BJ (cell line): ENCODE data around the gene MAP3K9. TPM values are rescaled to one million over a fixed set of nuclear protein-coding genes. Genes with fewer than 3 reads are reported as not detected.

Source experiments
- CTCF ChIA-PET: fragments of 350-600 bp; formaldehyde crosslinking; extraction: SDS; loops from one replicate; lab custom pipeline; 2021; ENCODE audit warnings: antibody characterized with exemption, inconsistent platforms; lab: Yijun Ruan, JAX
- POLR2A ChIA-PET: fragments of 300-600 bp; sonication (Branson Sonifier 250); formaldehyde crosslinking; extraction: SDS; loops from one replicate; lab custom pipeline; 2021; ENCODE audit warnings: antibody characterized with exemption; lab: Charles Lee
- DNase-seq: peaks from one replicate; pipeline ENCODE4 v3.0.0-alpha.2; 2011; ENCODE audit warnings: low read depth
- H3K27me3 ChIP-seq: 2 replicates; pipeline ENCODE4 v1.6.0; 2011; ENCODE audit warnings: low read length; ENCODE audit not compliant: control insufficient read depth, insufficient read depth
- H3K36me3 ChIP-seq: 2 replicates; pipeline ENCODE4 v1.5.1; 2011; ENCODE audit warnings: low read length; ENCODE audit not compliant: control insufficient read depth, insufficient read depth
- H3K4me3 ChIP-seq: 2 replicates; pipeline ENCODE4 v1.5.1; 2011; ENCODE audit warnings: low read depth, mild to moderate bottlenecking, control low read depth, low read length
- polyA plus RNA-seq: library from polyadenylated mRNA; depleted of rRNA; stranded (reverse); fragments of >200 nt; gene quantifications from 2 replicates; pipeline ENCODE4 v1.2.3, GENCODE V29; 2011
- TF ChIP-seq, protein P1 (sequence below): IDR thresholded peaks from 2 replicates; pipeline ENCODE4 v1.5.1; 2011; ENCODE audit warnings: low read depth, mild to moderate bottlenecking, control low read depth, inconsistent platforms, low read length, moderate library complexity; ENCODE audit not compliant: insufficient read depth

The MAP3K9 gene
- polyA plus RNA-seq, 1 experiment = 0.45 TPM

DNA sequence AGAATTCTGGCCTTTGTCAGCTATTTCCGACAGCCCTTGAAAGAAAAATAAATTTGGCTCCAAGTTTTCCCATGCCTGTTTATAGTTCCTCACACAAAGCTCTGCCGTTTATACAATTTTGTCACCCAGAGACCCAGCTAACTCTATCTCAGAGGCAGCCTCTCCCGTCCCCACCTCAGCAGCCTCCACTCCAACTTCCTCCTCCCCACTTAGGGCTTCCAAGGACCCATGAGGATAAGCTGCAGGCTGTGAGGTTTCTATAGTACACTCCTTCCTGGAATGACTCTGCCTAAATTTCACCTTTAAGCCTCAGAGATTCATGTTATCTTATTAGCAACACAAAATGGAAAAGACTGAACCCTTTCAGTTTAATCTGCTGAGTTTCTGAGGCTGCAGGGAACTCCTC lies 95.8 kb downstream of the MAP3K9 start:
- TF ChIP-seq, protein P1, sequence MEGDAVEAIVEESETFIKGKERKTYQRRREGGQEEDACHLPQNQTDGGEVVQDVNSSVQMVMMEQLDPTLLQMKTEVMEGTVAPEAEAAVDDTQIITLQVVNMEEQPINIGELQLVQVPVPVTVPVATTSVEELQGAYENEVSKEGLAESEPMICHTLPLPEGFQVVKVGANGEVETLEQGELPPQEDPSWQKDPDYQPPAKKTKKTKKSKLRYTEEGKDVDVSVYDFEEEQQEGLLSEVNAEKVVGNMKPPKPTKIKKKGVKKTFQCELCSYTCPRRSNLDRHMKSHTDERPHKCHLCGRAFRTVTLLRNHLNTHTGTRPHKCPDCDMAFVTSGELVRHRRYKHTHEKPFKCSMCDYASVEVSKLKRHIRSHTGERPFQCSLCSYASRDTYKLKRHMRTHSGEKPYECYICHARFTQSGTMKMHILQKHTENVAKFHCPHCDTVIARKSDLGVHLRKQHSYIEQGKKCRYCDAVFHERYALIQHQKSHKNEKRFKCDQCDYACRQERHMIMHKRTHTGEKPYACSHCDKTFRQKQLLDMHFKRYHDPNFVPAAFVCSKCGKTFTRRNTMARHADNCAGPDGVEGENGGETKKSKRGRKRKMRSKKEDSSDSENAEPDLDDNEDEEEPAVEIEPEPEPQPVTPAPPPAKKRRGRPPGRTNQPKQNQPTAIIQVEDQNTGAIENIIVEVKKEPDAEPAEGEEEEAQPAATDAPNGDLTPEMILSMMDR = no peak
- no peak for DNase-seq
- CTCF ChIA-PET = interaction anchor here (0.7 to 4.2 kb wide), 12 partner anchors 9 to 259 kb away, joined by 3 to 82 read pairs (median 4); no protein-coding TSS in a partner anchor
- no peaks in the 10 kb centered on the region; the same call in 1 of the 2 replicates for H3K27me3 ChIP-seq
- POLR2A ChIA-PET = no interaction called here
- no peaks in the 10 kb centered on the region for H3K36me3 ChIP-seq
- no peak overlapping the region for H3K4me3 ChIP-seq

DNA sequence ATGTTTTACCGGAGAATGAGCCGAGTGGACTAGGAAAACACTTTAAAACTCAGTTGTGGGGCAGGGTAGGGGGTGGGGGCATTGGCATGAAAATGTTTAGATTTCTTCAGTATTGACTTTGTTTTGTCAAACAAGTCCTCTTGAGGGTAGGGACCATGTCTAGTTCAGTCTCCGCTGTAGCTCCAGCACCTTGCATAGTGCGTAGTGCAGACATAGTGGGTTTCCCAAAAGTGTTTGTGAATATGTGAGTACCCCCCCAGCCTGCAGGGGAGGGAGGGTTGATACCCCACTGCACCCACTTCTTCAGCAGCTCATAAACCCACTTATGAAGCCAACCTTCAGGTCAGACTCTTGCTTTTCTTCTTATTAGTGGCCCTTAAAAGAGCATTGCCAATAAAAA lies 96.2 kb downstream of the MAP3K9 start:
- POLR2A ChIA-PET = no interaction called here
- no peaks in the 10 kb centered on the region; the same call in 1 of the 2 replicates for H3K27me3 ChIP-seq
- DNase-seq = no peak
- CTCF ChIA-PET = interaction anchor here (0.7 to 4.2 kb wide), 12 partner anchors 9 to 259 kb away, joined by 3 to 82 read pairs (median 4); no protein-coding TSS in a partner anchor
- H3K36me3 ChIP-seq = no peaks in the 10 kb centered on the region
- no peak overlapping the region for H3K4me3 ChIP-seq
- TF ChIP-seq, protein P1 = no peak

DNA sequence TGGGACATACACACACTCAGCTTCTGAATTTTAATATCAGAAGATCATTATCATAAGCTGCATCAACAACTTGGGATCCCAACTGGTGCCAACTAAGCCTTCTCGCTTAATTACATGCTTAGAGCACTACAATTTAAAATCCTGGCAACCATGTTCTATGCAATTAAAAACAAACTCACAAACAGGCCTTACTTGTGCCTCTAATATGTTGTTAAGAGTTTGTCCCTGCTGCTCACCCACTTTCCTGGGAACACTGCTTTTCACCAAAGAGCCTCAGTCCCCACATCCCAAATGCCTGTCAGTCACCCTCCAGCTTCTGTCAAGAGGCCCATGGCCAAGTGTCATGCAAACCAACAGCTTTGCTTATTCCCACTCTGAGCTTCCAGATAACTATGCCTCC lies 97.9 kb downstream of the MAP3K9 start:
- Histone ChIP-seq H3K4me3 (no peak overlapping the region), H3K27me3 (no peaks in the 10 kb centered on the region), H3K36me3 (no peaks in the 10 kb centered on the region)
- no peak for DNase-seq
- TF ChIP-seq, protein P1 = no peak
- CTCF ChIA-PET = interaction anchor here (0.8 to 1.0 kb wide), 2 partner anchors 82 to 90 kb away, joined by 3 read pairs; no protein-coding TSS in a partner anchor
- POLR2A ChIA-PET = no interaction called here

DNA sequence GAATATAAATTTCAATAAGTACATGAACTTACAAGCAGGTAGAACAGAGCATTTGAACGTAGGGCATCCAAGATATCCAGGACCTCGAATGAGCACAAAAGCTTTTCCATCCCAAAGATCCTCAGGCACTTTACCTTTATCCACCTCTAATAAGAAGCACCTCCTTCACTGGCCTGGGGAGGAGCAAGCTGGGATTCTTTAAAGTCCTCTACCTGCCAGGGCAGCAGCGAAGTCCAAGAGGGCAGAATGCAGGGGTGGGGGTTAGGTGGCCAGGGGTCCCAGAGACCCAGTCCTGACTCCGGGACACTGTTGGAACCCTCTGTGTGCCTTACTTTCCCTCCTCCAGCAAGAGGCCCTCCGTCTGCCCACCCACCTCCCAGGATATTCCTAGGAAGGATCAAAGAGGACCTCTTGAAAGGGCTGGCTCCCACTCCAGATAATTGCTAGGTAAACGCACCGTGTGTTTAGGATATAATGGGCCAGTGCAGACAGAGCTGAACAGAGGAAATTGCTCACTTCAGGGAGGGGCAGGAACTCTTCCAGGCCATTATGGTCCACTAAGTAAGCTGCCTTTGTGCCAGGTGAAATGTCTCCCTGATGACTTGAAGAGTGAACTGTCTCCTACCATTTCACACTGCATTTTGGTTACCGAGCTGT lies 99.5 kb downstream of the MAP3K9 start:
- CTCF ChIA-PET = interaction anchor here (0.6 to 1.2 kb wide), 3 partner anchors 83 to 88 kb away, joined by 3 to 4 read pairs (median 3); no protein-coding TSS in a partner anchor
- POLR2A ChIA-PET = no interaction called here
- no peak for DNase-seq
- Histone ChIP-seq H3K4me3 (no peak overlapping the region), H3K36me3 (no peaks in the 10 kb centered on the region), H3K27me3 (peaks cover 1% of the 10 kb centered on the region)
- TF ChIP-seq, protein P1 = no peak

DNA sequence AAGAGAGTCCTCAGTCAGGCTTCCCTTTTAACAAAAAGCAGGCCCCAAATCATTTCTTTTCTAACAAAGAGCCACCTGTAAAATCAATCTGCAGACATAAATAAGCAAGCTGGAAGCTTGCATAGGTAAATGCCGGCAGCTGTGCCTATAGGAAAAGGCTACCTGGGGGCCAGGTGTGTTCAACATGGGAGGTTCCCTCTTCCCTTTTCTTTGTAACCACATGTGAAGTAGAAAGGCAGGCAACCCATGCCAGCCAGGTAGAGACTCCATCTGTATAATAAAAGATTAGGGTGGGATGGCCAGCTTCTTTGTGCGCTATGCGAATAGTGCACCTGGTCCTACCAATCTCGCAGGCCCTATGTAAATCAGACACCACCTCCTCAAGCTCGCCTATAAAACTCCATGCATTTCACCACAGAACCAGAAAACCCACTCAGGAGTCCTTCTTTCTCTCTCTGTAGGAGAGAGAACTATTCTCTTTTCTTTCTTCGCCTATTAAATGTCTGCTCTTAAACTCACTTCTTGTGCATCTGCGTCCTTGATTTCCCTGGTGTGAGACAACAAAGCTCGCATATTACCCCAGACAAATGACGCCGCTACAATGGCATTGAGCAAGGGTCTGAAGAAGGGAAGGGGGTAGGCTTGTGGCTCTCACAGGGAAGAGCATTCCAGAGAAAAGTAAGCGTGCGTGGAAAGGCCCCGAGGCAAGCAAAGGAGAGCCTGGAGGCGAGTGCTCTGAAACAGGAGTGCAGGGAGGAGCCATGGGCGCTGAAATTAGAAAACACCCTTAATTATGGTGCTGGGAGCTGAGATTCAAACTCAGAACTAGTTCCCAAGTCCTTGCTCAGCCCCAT lies 100.4 kb downstream of the MAP3K9 start:
- ChIA-PET CTCF (interaction anchor here (0.6 to 1.4 kb wide), 3 partner anchors 10 to 890 kb away, joined by 3 read pairs; no protein-coding TSS in a partner anchor), POLR2A (interaction anchor here (0.6 kb wide), 1 partner anchor 14 kb away, joined by 5 read pairs; no protein-coding TSS in a partner anchor)
- Histone ChIP-seq H3K27me3 (peaks cover 1% of the 10 kb centered on the region), H3K36me3 (no peaks in the 10 kb centered on the region), H3K4me3 (no peak overlapping the region)
- DNase-seq = no peak
- TF ChIP-seq, protein P1 = no peak
